MM.1S (cell line): ENCODE results near the gene TMEM119.

ENCODE experiments used
- DNase-seq: peaks from one replicate; pipeline ENCODE4 v3.0.0-alpha.2; 2015
- H2AFZ ChIP-seq: fragments of 300-600 bp; sonication (generic); 2 replicates; pipeline ENCODE4 v1.6.0; 2016; ENCODE audit warnings: antibody characterized with exemption, low read length
- H3F3A ChIP-seq: fragments of 300-600 bp; sonication (generic); 2 replicates; pipeline ENCODE4 v1.6.1; 2016; ENCODE audit warnings: mild to moderate bottlenecking, antibody characterized with exemption, low read length, moderate library complexity, mixed read lengths; ENCODE audit not compliant: insufficient read depth
- H3K27ac ChIP-seq: fragments of 300-600 bp; sonication (generic); 2 replicates; pipeline ENCODE4 v1.5.1; 2016; ENCODE audit warnings: mild to moderate bottlenecking, low read length
- H3K27me3 ChIP-seq: fragments of 300-600 bp; sonication (generic); replicated peaks from 2 replicates; pipeline ENCODE4 v1.6.0; 2016; ENCODE audit warnings: low read length; ENCODE audit not compliant: insufficient read depth
- H3K36me3 ChIP-seq: fragments of 300-600 bp; sonication (generic); replicated peaks from 2 replicates; pipeline ENCODE4 v1.6.1; 2016; ENCODE audit warnings: mild to moderate bottlenecking, low read length, mixed read lengths; ENCODE audit not compliant: insufficient read depth
- H3K4me1 ChIP-seq: fragments of 300-600 bp; sonication (generic); 2 replicates; pipeline ENCODE4 v1.6.1; 2016; ENCODE audit warnings: low read length, mixed read lengths
- H3K4me2 ChIP-seq: fragments of 300-600 bp; sonication (generic); 2 replicates; pipeline ENCODE4 v1.6.0; 2016; ENCODE audit warnings: low read depth, low read length
- H3K4me3 ChIP-seq: fragments of 300-600 bp; sonication (generic); 2 replicates; pipeline ENCODE4 v1.5.1; 2016; ENCODE audit warnings: low read length, mixed read lengths
- H3K79me2 ChIP-seq: fragments of 300-600 bp; sonication (generic); 2 replicates; pipeline ENCODE4 v1.6.1; 2016; ENCODE audit warnings: mixed run types, low read length, mixed read lengths
- H3K9ac ChIP-seq: fragments of 300-600 bp; sonication (generic); 2 replicates; pipeline ENCODE4 v1.6.1; 2016; ENCODE audit warnings: low read length, mixed read lengths
- H3K9me2 ChIP-seq: fragments of 300-600 bp; sonication (generic); replicated peaks from 2 replicates; pipeline ENCODE4 v1.6.1; 2016; ENCODE audit warnings: mild to moderate bottlenecking, low read length, mixed read lengths; ENCODE audit not compliant: insufficient read depth
- H3K9me3 ChIP-seq: fragments of 300-600 bp; sonication (generic); replicated peaks from 2 replicates; pipeline ENCODE4 v1.6.1; 2016; ENCODE audit warnings: mild to moderate bottlenecking, low read length, mixed read lengths; ENCODE audit not compliant: insufficient read depth
- H4K20me1 ChIP-seq: fragments of 300-600 bp; sonication (generic); 2 replicates; pipeline ENCODE4 v1.6.1; 2016; ENCODE audit warnings: mild to moderate bottlenecking, low read length, moderate library complexity, mixed read lengths; ENCODE audit not compliant: insufficient read depth
- CTCF ChIP-seq: fragments of 300-600 bp; sonication (generic); IDR thresholded peaks from 2 replicates; pipeline ENCODE4 v1.5.1; 2016; ENCODE audit warnings: antibody characterized with exemption, low read length, mixed read lengths
- EZH2 ChIP-seq: fragments of 300-600 bp; sonication (generic); optimal IDR thresholded peaks from 2 replicates; pipeline ENCODE3; 2017; ENCODE audit warnings: low read depth, mild to moderate bottlenecking, antibody characterized with exemption, low read length, mixed read lengths
- EZH2phosphoT487 ChIP-seq: fragments of 300-600 bp; sonication (generic); IDR thresholded peaks from 2 replicates; pipeline ENCODE4 v1.6.1; 2018; ENCODE audit warnings: antibody characterized with exemption, low read length

The TMEM119 gene

GRCh38 chr12:108594960-108595710 lies 2.7 kb downstream of the TMEM119 start:
- no peak for TF ChIP-seq CTCF

GRCh38 chr12:108594323-108594903 lies 3.5 kb downstream of the TMEM119 start:
- no peaks in the 10 kb centered on the region for H4K20me1 ChIP-seq
- H3K27me3 ChIP-seq, result no peaks in the 10 kb centered on the region
- no peak for TF ChIP-seq EZH2
- TF ChIP-seq CTCF, result no peak
- TF ChIP-seq EZH2phosphoT487, result no peak
- H3F3A ChIP-seq, result no peaks in the 10 kb centered on the region
- DNase-seq, result no peak
- no peaks in the 10 kb centered on the region for H3K9me3 ChIP-seq
- no peaks in the 10 kb centered on the region for H3K4me1 ChIP-seq
- H3K4me3 ChIP-seq, result no peak overlapping the region
- H3K79me2 ChIP-seq, result no peaks in the 10 kb centered on the region
- no peak overlapping the region for H3K9ac ChIP-seq
- no peak overlapping the region for H3K4me2 ChIP-seq
- no peaks in the 10 kb centered on the region for H3K9me2 ChIP-seq
- no peaks in the 10 kb centered on the region for H3K36me3 ChIP-seq
- no peak overlapping the region for H2AFZ ChIP-seq
- no peak overlapping the region for H3K27ac ChIP-seq

More at GRCh38 chr12:108594960-108595710, 2.7 kb downstream of the TMEM119 start:
- no peak for DNase-seq
- no peaks in the 10 kb centered on the region for H3F3A ChIP-seq
- no peak overlapping the region for H3K27ac ChIP-seq
- H3K9me2 ChIP-seq, result no peaks in the 10 kb centered on the region
- no peaks in the 10 kb centered on the region for H4K20me1 ChIP-seq
- H3K4me2 ChIP-seq, result no peak overlapping the region
- H3K79me2 ChIP-seq, result no peaks in the 10 kb centered on the region
- H3K36me3 ChIP-seq, result no peaks in the 10 kb centered on the region
- no peak overlapping the region for H3K9ac ChIP-seq
- no peak overlapping the region for H3K4me3 ChIP-seq
- no peaks in the 10 kb centered on the region for H3K9me3 ChIP-seq
- no peak overlapping the region for H2AFZ ChIP-seq
- H3K27me3 ChIP-seq, result no peaks in the 10 kb centered on the region
- H3K4me1 ChIP-seq, result no peaks in the 10 kb centered on the region

- Histone ChIP-seq H3K9ac (no peak overlapping the region), H3K9me3 (no peaks in the 10 kb centered on the region), H3K36me3 (no peaks in the 10 kb centered on the region), H3K9me2 (no peaks in the 10 kb centered on the region), H2AFZ (no peak overlapping the region), H3F3A (no peaks in the 10 kb centered on the region), H3K4me3 (no peak overlapping the region), H3K27me3 (no peaks in the 10 kb centered on the region), H3K4me2 (no peak overlapping the region), H3K27ac (no peak overlapping the region), H3K4me1 (no peaks in the 10 kb centered on the region), H4K20me1 (no peaks in the 10 kb centered on the region), H3K79me2 (no peaks in the 10 kb centered on the region)
- no peak for TF ChIP-seq EZH2
- no peak for TF ChIP-seq CTCF
- no peak for DNase-seq
Measured at GRCh38 chr12:108592033-108592909, 5.6 kb downstream of the TMEM119 start.
